Measurements from ENCODE around the gene PSMC3. TPM values are rescaled to one million over a fixed set of nuclear protein-coding genes. Genes with fewer than 3 reads are reported as not detected.

PSMC3 gene
- polyA plus RNA-seq, 3 donors = 44.1 to 97.4 (median 89.5) TPM

- Histone ChIP-seq H3K79me2 (ENCODE audit: insufficient read depth, low read length) (peaks cover 98% of the 10 kb centered on the region), H3K27ac (ENCODE audit: low read depth in 1 of 2, low read length in 2 of 2) (peak overlapping the region; percentile 96 to 97), H3K4me3 (replicated peaks in 1 of 3; ENCODE audit: low read depth in 2 of 3, low read length in 3 of 3) (peak overlapping the region; percentile 84 to 99 (median 97)), H3K4me1 (ENCODE audit: control insufficient read depth in 1 of 2, insufficient read depth in 2 of 2, low read length in 2 of 2) (peaks cover 57 to 68% of the 10 kb centered on the region in 2 donors), H3K9me3 (replicated peaks in 1 of 2; ENCODE audit: control insufficient read depth in 1 of 2, insufficient read depth in 1 of 2, low read length in 2 of 2) (no peaks in the 10 kb centered on the region), H4K20me1 (ENCODE audit: insufficient read depth, low read length) (peaks cover 67% of the 10 kb centered on the region), H3K27me3 (ENCODE audit: control insufficient read depth in 2 of 2, insufficient read depth in 2 of 2, low read length in 2 of 2) (no peaks in the 10 kb centered on the region), H3K36me3 (replicated peaks in 1 of 2; ENCODE audit: control insufficient read depth in 1 of 2, insufficient read depth in 2 of 2, low read length in 2 of 2) (peaks cover 53 to 72% of the 10 kb centered on the region in 2 donors), H3K4me2 (replicated peaks; ENCODE audit: extremely low read depth, low read length, poor library complexity, severe bottlenecking) (peak overlapping the region; percentile 97), H3K9ac (ENCODE audit: insufficient read depth, low read length, poor library complexity, severe bottlenecking) (peak overlapping the region; percentile 99), H2AFZ (ENCODE audit: insufficient read depth, low read depth, low read length, poor library complexity, severe bottlenecking) (no peak overlapping the region)
- H3K9me3 Mint-ChIP-seq = peaks cover 0 to 5% (median 0%) of the 10 kb centered on the region in 7 donors
- H3K4me3 Mint-ChIP-seq = peak overlapping the region; percentile 98 to 99
- no peak for TF ChIP-seq CTCF (IDR thresholded peaks at IDR 0.05)
- H3K4me1 Mint-ChIP-seq = peaks cover 51% of the 10 kb centered on the region
- WGBS (ENCODE audit: insufficient coverage) = 3% methylated on average over 6 of the region's 8 CpGs
- intact Hi-C loops (cut with micrococcal nuclease) = loop anchor here in 1 of 2 donors (1.0 kb wide), 1 partner anchor 18 kb away; no protein-coding TSS in a partner anchor
- DNase-seq = peak in 1 of 3 donors; percentile 26
- peaks cover 52 to 75% of the 10 kb centered on the region in 2 donors for H3K36me3 Mint-ChIP-seq
- H3K27ac Mint-ChIP-seq = peak overlapping the region in 1 of 7 donors; percentile 89
- peaks cover 0 to 4% (median 2%) of the 10 kb centered on the region in 3 donors for H3K27me3 Mint-ChIP-seq (ENCODE audit: low read depth in 3 of 3)
Measured at GRCh38 chr11:47375020-47375419, 51.2 kb downstream of the PSMC3 start.

- Mint-ChIP-seq H3K4me3 (peak overlapping the region; percentile 98 to 99), H3K9me3 (peaks cover 0 to 5% (median 0%) of the 10 kb centered on the region in 7 donors), H3K36me3 (peaks cover 54 to 79% of the 10 kb centered on the region in 2 donors), H3K4me1 (peaks cover 54% of the 10 kb centered on the region), H3K27ac (peak overlapping the region in 1 of 7 donors; percentile 89), H3K27me3 (ENCODE audit: low read depth in 3 of 3) (peaks cover 0 to 4% (median 2%) of the 10 kb centered on the region in 3 donors)
- H3K9me3 ChIP-seq (replicated peaks in 1 of 2; ENCODE audit: control insufficient read depth in 1 of 2, insufficient read depth in 1 of 2, low read length in 2 of 2) = no peaks in the 10 kb centered on the region
- H3K4me2 ChIP-seq (replicated peaks; ENCODE audit: extremely low read depth, low read length, poor library complexity, severe bottlenecking) = peak overlapping the region; percentile 97
- H3K27me3 ChIP-seq (ENCODE audit: control insufficient read depth in 2 of 2, insufficient read depth in 2 of 2, low read length in 2 of 2) = no peaks in the 10 kb centered on the region
- 100% methylated on average over 1 of the region's 5 CpGs for WGBS (ENCODE audit: insufficient coverage)
- H3K4me3 ChIP-seq (replicated peaks in 1 of 3; ENCODE audit: low read depth in 2 of 3, low read length in 3 of 3) = peak overlapping the region; percentile 84 to 99 (median 97)
- no peak for DNase-seq
- H3K36me3 ChIP-seq (replicated peaks in 1 of 2; ENCODE audit: control insufficient read depth in 1 of 2, insufficient read depth in 2 of 2, low read length in 2 of 2) = peaks cover 57 to 76% of the 10 kb centered on the region in 2 donors
- TF ChIP-seq CTCF (IDR thresholded peaks at IDR 0.05) = no peak
- no peak overlapping the region for H2AFZ ChIP-seq (ENCODE audit: insufficient read depth, low read depth, low read length, poor library complexity, severe bottlenecking)
- intact Hi-C loops (cut with micrococcal nuclease) = loop anchor here (1.0 kb wide), 2 partner anchors 19 to 34 kb away; partner anchors contain the start of gene SLC39A13 (in 2 of the 2)
- peaks cover 71% of the 10 kb centered on the region for H4K20me1 ChIP-seq (ENCODE audit: insufficient read depth, low read length)
- H3K9ac ChIP-seq (ENCODE audit: insufficient read depth, low read length, poor library complexity, severe bottlenecking) = peak overlapping the region; percentile 99
- peak overlapping the region; percentile 96 to 97 for H3K27ac ChIP-seq (ENCODE audit: low read depth in 1 of 2, low read length in 2 of 2)
- peaks cover 61 to 72% of the 10 kb centered on the region in 2 donors for H3K4me1 ChIP-seq (ENCODE audit: control insufficient read depth in 1 of 2, insufficient read depth in 2 of 2, low read length in 2 of 2)
- H3K79me2 ChIP-seq (ENCODE audit: insufficient read depth, low read length) = peaks cover 100% of the 10 kb centered on the region
Measured at GRCh38 chr11:47374720-47375019, 51.6 kb downstream of the PSMC3 start.
